Head of caudate nucleus (tissue), 42 donors: Measurements from ENCODE around the gene SHISAL2B.
"Not testable (repeated sequence)": the region's sequence is repeated elsewhere in the genome, so short reads cannot be mapped to it uniquely, and the experiment has no call there.

ENCODE experiments used
- DNase-seq, 42 donors: peaks; one replicate each; pipeline versions ENCODE4 v3.0.0 to v3.0.0-alpha.2; 2020 to 2021; ENCODE audit warnings: mixed read lengths in 7 of 42
- intact Hi-C: fragments of 100-400 bp; cut with DNase I; formaldehyde crosslinking; loops from one replicate; pipeline ENCODE4 v1.15.0; 2022

Gene SHISAL2B

GRCh38 chr5:64691291-64691690, 988 bp downstream of the SHISAL2B start:
- DNase-seq: no peak

DNA sequence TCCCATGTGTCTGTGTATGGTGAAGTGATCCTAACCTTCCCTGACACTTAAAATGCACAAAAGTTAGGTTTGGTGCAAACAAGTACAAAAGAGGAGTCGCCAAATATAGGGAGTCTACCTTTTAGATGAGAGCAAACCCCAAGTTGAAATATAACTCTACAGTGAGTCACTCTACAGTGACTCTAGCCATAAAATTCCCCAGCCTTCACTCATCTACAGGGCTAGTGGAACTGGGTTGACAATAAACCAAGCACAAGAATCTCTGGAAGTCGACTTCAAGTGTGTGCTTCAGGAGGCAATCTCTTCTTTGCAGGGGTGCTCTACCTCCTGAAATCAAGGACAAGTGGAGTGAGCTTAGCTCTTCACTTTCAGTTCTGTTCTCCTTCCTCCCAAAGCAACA, 3.3 kb downstream of the SHISAL2B start:
- intact Hi-C loops: no loop called here
- DNase-seq: no peak

More at GRCh38 chr5:64691291-64691690, 988 bp downstream of the SHISAL2B start:
- intact Hi-C loops: no loop called here

DNA sequence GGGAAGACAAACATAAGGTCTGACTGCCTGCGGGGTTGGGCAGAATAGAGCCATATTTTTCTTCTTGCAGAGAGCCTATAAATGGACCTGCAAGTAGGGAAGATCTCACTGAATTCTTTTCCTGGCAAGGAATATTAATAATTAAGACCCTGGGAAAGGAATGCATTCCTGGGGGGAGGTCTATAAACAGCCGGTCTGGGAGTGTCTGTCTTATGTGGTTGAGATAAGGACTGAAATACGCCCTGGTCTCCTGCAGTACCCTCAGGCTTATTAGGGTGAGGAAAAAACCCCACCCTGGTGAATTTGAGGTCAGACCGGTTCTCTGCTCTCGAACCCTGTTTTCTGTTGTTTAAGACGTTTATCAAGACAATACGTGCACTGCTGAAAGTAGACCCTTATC, 6.1 kb downstream of the SHISAL2B start:
- DNase-seq, intact Hi-C loops: not testable (repeated sequence)

DNA sequence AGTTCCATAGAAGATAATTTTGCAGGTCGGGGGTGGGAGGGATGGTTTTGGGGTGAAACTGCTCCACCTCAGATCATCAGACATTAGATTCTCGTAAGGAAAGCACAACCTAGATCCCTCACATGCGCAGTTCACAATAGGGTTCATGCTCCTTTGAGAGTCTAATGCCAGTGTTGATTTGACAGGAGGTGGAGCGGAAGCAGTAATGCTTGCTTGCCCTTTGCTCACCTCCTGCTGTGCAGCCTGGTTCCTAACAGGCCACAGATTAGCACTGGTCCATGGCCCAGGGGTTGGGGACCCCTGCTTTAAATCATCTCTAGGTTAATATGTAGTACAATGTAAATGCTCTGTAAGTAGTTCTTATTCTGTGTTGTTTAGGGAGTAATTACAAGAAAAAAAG, 10.5 kb downstream of the SHISAL2B start:
- no peak for DNase-seq
- intact Hi-C loops: no loop called here

DNA sequence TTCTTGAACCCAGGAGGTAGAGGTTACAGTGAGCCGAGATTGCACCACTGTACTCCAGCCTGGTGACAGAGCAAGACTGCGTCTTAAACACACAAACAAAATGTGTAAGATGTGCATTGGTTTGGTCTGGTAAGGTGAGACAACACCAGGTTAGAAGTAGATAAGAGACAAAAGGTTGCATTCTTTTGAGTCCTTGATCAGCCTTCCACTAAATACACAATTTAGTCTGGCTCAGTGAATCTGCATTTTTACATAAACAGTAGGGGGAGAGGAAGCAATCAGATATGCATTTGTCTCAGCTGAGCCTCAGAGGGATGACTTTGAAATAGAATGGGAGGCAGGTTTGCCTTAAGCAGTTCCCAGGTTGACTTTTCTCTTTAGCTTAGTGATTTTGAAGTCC, 15.8 kb downstream of the SHISAL2B start:
- intact Hi-C loops, DNase-seq: not testable (repeated sequence)

- intact Hi-C loops: no loop called here
- no peak for DNase-seq
These were observed 16.9 kb downstream of the SHISAL2B start for GRCh38 chr5:64707191-64707590.

GRCh38 chr5:64714495-64714894, 24.2 kb downstream of the SHISAL2B start:
- DNase-seq, intact Hi-C loops: not testable (repeated sequence)

DNA sequence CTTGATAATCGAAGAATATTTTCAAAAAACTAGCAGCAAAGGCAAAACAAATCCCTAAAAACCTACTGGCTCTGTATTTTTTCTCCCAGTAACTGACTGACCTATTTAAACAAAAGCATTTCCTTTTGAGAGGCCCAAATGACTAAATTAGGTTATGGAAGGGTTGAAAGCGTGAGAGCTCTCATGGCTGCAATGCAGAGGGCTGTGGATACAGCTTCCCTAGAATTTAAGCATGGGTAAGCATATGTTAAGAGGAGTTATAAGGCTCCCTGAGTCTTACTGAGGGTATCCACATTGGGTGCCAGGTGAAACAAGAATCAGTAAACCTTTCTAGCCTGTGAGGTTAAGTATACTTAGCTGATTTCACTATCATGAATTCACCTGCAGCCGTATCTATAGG, 32.3 kb downstream of the SHISAL2B start:
- intact Hi-C loops: no loop called here
- DNase-seq: no peak

DNA sequence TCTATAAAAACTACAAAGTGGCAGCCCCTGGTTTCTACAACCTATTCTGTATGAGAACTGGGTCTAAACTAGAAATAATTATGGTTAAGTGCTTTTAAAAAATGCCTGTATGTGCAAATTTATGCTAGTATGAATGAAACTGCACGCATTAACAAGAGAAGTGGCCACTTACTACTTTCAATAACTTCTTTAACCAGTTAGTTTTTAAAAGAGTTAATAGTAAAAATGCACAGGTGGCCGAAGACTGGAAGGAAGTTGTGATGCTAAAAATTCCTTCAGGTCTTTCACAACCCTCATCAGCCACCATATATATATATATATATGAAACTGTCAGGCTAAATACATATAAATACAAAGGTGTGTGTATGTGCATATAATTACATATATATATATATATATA, 36.8 kb downstream of the SHISAL2B start:
- DNase-seq: no peak
- intact Hi-C loops: no loop called here

DNA sequence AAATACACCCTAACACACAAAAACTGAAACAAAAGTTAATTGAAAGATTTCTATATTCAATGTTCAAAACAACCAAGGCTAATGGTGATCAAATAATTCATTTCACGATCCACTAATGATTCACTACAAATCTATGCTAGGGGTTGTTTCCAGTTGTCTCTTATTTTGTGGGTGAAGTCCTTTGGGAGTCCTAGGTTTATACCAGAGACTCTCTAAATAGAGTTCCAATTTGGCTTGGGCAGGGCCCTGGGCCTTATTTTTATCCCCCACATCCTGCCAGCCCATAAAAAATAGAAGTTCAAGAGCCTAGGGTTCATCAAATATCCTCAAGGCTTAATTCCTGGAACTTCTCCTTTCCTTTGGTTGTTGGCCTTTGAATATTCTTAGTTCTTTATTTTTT, 52.1 kb downstream of the SHISAL2B start:
- DNase-seq: no peak
- intact Hi-C loops: no loop called here

DNA sequence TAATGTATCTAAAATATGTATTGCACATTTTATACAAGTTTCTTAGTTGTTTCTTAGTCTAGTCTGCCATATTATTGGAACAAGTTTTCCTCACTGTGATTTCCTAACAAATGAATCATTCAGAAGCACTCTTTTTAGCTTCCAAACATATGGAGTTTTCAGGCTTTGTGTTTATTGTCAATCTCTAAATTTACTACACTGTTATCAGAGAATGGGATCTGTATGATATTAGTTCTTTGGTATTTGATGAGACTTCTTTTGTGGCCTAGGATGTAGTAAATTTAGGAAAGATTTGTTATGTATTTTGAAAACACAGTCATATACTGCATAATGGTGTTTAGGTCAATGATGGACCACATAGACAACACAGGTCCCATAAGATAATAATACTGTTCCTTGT, 52.5 kb downstream of the SHISAL2B start:
- intact Hi-C loops: no loop called here
- DNase-seq: no peak

- no peak for DNase-seq
- intact Hi-C loops: no loop called here
These were observed 54.6 kb downstream of the SHISAL2B start for GRCh38 chr5:64744914-64745313.

DNA sequence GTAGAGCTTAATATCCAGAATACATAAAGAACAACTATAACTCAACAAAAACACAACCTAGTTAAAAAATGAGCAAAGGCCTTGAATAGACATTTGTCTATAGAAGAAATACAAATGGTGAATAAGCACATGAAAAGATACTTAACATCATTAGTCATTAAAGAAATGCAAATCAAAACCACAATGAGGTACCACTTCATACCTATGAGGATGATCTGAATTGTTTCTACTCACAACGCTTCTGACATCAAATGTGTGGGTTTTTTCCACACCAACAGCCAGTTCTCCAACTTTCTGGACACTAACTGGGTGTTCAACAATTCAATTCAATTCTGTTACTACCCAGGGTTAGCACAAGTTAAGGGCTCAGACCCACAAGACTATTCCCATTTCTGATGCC, 56.1 kb downstream of the SHISAL2B start:
- no peak for DNase-seq
- intact Hi-C loops: no loop called here

- no peak for DNase-seq
- intact Hi-C loops: no loop called here
These were observed 59.1 kb downstream of the SHISAL2B start for GRCh38 chr5:64749385-64749784.

DNA sequence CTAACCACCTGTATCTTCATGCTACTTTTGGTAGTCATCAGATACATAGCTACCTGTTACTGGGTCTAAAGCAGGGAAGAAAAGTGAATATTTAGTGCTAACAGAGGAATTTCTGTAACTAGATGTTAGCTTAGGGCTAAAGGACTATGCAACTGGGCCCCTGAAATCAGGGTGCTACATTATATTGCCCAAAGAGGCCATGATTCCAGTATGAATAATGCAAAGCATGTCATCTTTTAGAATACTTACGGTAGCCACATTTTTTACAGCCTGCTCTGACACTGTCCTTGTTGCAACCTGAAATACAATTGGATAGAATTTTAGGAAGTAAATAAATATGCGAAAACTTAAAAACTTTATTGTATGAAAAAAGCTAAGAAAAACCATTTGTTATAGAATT, 63.8 kb downstream of the SHISAL2B start:
- DNase-seq: no peak
- intact Hi-C loops: no loop called here

DNA sequence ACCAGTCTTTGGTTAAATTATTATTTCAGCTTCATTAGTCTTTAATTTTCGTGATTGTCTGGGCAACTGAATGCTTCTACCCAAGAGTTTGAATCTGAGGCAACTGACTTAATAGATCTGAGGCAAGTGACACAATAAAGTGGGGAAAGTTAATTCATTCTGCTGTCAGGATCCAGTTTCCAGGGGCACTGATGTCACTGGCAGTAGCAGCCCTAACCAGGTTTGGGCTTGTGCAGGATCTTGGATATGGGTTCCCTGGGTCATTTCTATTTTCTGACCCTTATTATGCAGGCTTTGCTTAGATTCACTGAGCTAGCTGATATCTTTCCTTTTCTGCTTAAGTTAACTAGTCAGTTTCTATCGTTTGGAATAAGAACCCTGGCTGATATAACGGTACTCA, 68.6 kb downstream of the SHISAL2B start:
- DNase-seq: no peak
- intact Hi-C loops: no loop called here

GRCh38 chr5:64759960-64760660, 69.8 kb downstream of the SHISAL2B start:
- intact Hi-C loops: no loop called here
- no peak for DNase-seq

- no peak for DNase-seq
- intact Hi-C loops: no loop called here
These were observed 73.7 kb downstream of the SHISAL2B start for GRCh38 chr5:64763948-64764503.

DNA sequence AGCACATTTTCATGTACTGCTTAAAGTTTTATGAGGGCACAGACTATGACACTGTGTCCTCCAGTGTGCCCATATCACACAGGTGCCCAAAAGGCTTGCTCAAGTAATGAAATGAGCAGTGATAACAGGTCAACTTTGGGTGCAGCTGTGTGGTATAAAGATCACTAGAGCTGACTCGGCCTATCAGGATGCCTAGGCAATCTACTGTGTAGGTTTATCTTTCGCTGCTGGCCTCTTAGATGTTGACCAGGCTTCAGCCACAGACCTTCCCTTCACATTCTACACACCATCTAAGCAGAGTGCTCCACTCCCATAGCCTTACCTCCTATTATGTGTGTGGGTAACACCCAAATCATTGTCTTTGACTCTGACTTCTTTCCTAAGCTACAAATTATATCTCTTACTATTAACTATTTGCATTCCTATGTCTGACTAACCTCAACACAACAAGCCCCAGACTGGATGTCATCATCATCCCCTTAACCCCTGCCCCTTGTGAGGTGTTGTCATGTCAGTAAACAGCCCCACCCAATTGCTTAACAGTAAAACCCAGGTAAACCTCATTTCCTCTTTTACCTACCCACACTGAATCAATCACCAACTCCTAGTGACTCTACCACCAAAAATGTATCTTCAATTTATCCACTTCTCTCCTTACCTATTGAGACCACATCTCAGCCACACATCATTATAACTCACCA, 75.7 kb downstream of the SHISAL2B start:
- intact Hi-C loops: no loop called here
- no peak for DNase-seq

DNA sequence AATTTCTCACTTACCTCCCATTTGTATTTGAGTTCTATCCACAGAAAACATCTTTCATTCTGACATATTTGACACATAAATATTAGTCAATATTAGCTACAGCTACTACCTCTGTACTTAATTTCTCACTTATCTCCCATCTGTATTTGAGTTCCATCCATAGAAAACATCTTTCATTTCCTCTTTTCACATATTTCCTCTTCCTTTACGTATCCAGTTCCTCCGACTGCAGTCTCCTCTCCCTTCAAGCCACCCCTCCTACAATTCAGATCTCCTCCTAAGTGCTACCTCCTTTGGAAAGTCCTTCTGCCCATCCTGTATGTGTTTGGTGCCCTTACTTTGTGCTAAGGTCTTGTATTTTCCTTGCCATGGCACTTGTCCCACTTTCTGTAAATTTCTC, 76.6 kb downstream of the SHISAL2B start:
- intact Hi-C loops: no loop called here
- DNase-seq: no peak
